GM13977 (cell line): Measurements from ENCODE around the gene TP53AIP1.

Source experiments
- DNase-seq: peaks from one replicate; pipeline ENCODE4 v3.0.0; 2012; ENCODE audit warnings: low spot score
- in situ Hi-C: fragments of 300-500 bp; cut with MboI; formaldehyde crosslinking; loops from one replicate; pipeline ENCODE4 v1.12.0; 2022; ENCODE audit warnings: low sequenced_read_pairs, low pct_unique_long_range_greater_than_20kb, mixed read lengths, inconsistent platforms; ENCODE audit not compliant: unreplicated experiment
- TF ChIP-seq, protein P1 (sequence below): IDR thresholded peaks from 2 replicates; pipeline ENCODE4 v1.5.1; 2012; ENCODE audit warnings: mild to moderate bottlenecking, control low read depth; ENCODE audit not compliant: insufficient read depth; ENCODE audit errors: extremely low read depth, missing control alignments

TP53AIP1 gene

DNA sequence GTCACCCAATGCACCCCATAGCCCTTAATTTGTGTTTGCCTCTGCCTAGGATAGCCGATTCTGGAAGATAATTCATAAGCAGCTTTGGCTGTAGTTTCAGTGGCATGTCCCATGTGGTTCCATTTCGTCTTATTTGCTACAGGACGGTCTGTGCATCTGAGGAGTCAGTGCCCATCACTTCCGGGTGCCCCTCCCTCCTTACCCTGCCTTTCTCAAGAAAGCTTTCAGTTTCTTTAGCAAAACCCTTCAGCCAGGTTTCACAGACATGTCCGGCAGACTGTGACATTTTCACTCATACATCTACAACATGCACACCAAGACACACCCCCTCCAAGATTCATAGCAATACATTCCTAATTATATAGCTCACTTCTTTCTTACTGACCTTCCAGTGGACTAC, 14.3 kb downstream of the TP53AIP1 start:
- TF ChIP-seq, protein P1, sequence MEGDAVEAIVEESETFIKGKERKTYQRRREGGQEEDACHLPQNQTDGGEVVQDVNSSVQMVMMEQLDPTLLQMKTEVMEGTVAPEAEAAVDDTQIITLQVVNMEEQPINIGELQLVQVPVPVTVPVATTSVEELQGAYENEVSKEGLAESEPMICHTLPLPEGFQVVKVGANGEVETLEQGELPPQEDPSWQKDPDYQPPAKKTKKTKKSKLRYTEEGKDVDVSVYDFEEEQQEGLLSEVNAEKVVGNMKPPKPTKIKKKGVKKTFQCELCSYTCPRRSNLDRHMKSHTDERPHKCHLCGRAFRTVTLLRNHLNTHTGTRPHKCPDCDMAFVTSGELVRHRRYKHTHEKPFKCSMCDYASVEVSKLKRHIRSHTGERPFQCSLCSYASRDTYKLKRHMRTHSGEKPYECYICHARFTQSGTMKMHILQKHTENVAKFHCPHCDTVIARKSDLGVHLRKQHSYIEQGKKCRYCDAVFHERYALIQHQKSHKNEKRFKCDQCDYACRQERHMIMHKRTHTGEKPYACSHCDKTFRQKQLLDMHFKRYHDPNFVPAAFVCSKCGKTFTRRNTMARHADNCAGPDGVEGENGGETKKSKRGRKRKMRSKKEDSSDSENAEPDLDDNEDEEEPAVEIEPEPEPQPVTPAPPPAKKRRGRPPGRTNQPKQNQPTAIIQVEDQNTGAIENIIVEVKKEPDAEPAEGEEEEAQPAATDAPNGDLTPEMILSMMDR, result no peak
- in situ Hi-C loops, result no loop called here
- DNase-seq, result peak; percentile 85

DNA sequence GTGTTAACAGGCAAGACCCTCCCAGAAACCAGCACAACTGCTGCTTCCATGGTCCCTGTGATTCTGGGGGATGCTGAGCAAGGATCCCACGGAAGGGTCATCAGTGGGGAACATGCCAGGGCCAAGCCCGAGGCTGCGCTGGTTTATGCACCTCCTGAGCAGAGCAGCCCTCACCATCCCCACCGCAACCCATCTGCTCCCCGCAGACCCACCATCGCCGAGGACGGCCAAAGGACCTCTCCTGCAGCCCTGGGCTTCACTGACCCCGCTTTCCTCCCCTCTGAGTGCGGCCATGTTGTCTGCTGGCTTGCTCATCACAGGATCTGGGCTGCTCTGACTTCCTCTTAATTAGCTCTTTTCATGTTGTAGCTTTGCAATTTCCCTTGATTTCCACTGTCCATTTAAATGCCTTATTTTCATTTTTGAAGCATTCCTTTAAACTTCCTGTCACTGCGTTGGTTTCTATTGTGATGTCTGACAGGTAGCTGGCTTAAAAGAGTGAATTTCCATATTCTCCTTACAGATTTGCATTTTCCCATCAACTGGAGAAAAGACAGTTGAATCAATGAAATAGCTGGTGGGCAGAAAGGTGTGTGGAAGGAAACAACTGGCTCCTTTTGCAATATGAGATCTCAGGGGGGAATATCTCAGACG, 14.9 kb downstream of the TP53AIP1 start:
- TF ChIP-seq, protein P1, result no peak
- in situ Hi-C loops, result no loop called here

DNA sequence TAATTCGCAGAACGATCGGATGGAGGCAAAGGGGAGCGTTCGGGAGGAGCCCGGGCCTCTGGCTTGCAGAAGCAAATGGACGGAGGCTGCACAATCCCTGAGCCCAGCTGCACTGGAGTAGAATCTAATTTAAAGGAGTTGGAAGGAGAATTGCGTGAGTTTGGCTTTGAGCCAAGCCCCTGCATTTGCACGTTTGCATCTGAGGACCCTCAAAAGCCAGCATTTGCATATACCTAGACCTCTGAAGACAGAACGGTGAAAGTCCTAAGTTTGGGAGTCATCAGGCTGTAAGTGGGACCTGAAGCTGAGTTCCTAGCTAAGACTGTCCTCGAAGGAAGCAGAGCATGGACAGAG, 15.6 kb downstream of the TP53AIP1 start:
- no peak for DNase-seq
- in situ Hi-C loops, result no loop called here
- TF ChIP-seq, protein P1, result no peak

More for the DNA sequence above, 14.9 kb downstream of the TP53AIP1 start:
- DNase-seq, result no peak

DNA sequence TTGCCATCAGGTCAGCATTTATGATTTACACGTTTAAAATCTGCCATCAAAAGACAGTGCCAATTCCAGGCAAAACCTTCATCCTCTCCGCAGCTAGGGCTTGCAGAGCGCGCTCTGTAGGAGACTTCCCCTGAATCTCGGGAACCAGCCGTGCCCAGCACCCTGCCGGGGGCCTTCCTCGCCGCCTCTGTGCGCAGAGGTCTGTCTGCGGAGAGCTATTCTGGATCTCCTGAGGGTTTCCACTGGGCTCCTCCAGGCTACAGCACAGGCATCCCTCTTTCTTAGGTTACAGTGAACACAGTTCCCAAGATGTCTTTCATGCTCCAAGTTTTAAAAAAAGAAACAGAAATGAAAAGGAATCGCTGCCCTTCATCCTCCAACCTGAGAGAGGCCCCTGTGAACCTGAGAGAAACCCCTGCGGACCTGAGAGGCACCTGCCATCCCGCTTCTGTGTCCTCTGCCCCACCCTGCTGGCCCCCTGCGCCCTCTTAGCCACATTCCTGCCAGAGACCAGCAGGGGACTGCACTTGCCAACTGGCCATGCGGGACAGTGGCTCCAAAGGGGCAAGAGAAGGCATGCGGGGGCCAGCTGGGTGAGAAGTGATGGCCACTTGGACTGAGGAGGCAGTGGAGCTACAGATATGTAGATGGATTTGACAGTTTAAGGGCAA, 16.1 kb downstream of the TP53AIP1 start:
- DNase-seq, result no peak
- in situ Hi-C loops, result no loop called here
- TF ChIP-seq, protein P1, result no peak

DNA sequence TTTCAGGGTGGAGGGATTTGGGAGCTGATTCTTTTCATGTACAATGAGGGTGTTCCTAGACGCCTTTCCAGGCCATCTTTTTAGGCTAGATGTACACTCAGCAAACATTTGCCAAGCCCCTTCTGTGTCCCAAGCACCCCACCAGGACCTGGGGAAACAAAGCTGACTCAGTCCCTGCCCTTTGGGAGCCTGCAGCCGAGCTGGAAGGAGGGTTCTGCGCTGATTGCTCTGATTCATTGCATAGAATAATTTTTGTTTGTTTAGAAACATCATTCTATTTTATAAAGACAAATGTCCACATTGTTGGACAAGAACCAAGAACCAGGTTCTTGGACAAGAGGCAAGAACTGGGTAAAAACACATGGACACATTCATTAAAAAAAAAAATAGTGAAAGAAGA, 16.7 kb downstream of the TP53AIP1 start:
- DNase-seq, result no peak
- TF ChIP-seq, protein P1, result no peak
- in situ Hi-C loops, result no loop called here

DNA sequence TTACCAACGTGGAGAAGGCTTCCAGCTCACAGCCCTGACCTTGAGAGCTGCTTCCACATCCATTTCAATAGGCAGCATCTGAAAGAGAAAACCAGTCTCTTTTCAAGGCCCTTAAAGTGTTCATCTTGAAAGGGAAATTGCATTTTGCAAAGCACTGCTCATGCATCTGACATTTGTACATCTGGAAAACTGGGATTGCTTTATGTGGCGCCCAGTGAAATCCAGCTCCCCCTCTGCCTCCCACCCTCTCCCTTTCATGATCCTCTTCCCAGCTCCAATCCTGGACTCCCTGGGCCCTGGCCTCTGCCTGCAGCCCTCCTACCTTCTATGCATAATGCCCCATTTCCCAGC, 17.4 kb downstream of the TP53AIP1 start:
- in situ Hi-C loops, result no loop called here
- TF ChIP-seq, protein P1, result no peak
- no peak for DNase-seq
